Activated T-helper 2 cell treated with anti-CD3 and anti-CD28 coated beads, Interferon-gamma antibody, Interleukin-2, Interleukin-4, amounts not matched to agents 10 μg/mL and 5 μg/mL and 100 μg/mL, durations not matched to agents 14 hours and 24 hours and 36 hours (primary cell): Measurements from ENCODE around the gene APOBR. TPM values are rescaled to one million over a fixed set of nuclear protein-coding genes. Genes with fewer than 3 reads are reported as not detected.

Source experiments
- DNase-seq: peaks from one replicate; pipeline ENCODE4 v3.0.0; 2021; ENCODE audit warnings: low spot score
- H3K27ac Mint-ChIP-seq: one replicate; pipeline ENCODE4 v1.8.0; 2021; ENCODE audit warnings: mixed read lengths
- H3K27me3 Mint-ChIP-seq: one replicate; pipeline ENCODE4 v1.8.0; 2021; ENCODE audit warnings: low read depth, mixed read lengths
- H3K36me3 Mint-ChIP-seq: one replicate; pipeline ENCODE4 v1.8.0; 2021; ENCODE audit warnings: low read depth, mixed read lengths
- H3K4me1 Mint-ChIP-seq: one replicate; pipeline ENCODE4 v1.8.0; 2021; ENCODE audit warnings: low read depth, mixed read lengths
- H3K4me3 Mint-ChIP-seq: one replicate; pipeline ENCODE4 v1.8.0; 2021; ENCODE audit warnings: low read depth, mild to moderate bottlenecking, moderate library complexity, mixed read lengths
- H3K9me3 Mint-ChIP-seq: one replicate; pipeline ENCODE4 v1.8.0; 2021; ENCODE audit warnings: mixed read lengths
- intact Hi-C: fragments of 100-400 bp; cut with micrococcal nuclease; formaldehyde crosslinking; loops from one replicate; pipeline ENCODE4 v1.15.1; 2023
- total RNA-seq: library from RNA; stranded (reverse); gene quantifications from 2 replicates; pipeline ENCODE4 v1.2.3, GENCODE V29; 2022

APOBR gene
- total RNA-seq, 1 donor from 2014 or later: 7.7 TPM

DNA sequence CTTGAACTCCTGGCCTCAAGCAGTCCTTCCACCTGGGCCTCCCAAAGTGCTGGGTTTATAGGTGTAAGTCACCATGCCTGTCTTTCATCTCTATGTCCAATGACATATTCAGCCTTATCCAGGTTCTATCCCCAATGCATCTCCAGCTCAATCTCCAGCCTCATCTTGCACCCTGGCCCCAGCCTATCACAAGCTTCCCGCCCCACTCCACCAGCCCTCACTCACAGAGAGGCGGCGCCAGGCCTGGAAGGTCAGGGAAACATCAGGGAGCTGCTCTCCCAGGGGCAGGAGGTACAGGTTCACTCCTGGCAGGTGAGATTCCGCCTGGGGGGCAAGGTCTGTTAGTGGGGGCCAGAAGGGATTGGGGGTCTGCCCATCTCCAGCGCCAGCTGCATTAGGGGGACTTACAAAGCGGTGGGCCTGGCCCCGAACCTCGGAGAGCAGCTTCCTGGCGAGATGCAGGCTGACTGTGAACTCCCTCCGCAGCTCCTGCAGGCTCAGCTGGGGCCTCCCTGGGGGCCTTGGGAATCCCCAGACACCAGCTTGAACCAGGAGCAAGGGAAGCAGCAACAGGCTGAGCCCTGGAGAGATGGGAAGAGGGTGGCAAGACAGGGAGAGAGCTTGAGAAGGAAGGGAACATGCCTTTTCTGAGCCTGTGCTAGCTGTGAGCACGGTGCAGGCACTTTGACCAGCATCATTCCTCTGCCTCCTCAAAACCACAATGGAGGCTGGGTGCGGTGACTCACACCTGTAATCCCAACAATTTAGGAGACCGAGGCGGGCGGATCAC is 9.2 kb downstream of the APOBR start:
- no peak for DNase-seq
- intact Hi-C loops: no loop called here
- Mint-ChIP-seq H3K4me3 (no peak overlapping the region), H3K27ac (no peak overlapping the region), H3K27me3 (no peaks in the 10 kb centered on the region), H3K4me1 (peaks cover 10% of the 10 kb centered on the region), H3K9me3 (no peaks in the 10 kb centered on the region), H3K36me3 (peaks cover 3% of the 10 kb centered on the region)

DNA sequence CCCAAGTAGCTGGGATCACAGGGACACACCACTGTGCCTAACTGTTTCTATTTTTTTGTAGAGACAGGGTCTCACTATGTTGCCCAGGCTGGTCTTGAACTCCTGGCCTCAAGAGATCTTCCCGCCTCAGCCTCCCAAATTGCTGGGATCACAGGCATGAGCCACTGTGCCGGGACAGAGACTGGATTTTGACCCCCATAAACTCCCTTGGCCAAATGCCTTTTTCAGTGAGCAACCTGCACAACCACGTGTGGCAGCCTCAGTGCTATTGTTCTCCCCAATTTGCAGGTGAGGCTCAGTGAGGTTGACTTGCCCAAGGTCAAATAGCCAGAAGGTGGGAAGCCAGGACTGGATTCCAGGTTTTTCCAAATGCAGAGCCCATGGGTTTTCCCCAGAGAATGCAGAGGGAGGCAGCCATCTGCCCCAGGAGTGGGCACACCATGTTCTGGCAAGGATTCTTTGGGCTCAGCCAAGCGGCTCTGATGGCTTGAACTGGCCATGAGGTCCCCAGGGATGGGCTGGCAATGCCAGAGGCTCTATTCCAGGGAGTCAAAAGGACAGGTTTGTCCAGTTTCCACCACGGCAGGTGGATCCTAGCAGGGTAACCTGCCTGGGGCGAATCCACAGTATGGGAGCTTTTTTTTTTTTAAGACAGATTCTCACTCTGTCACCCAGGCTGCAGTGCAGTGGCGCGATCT is 10.4 kb downstream of the APOBR start:
- intact Hi-C loops: no loop called here
- H3K27me3 Mint-ChIP-seq: no peaks in the 10 kb centered on the region
- DNase-seq: no peak
- no peak overlapping the region for H3K27ac Mint-ChIP-seq
- H3K36me3 Mint-ChIP-seq: peaks cover 2% of the 10 kb centered on the region
- no peaks in the 10 kb centered on the region for H3K9me3 Mint-ChIP-seq
- H3K4me3 Mint-ChIP-seq: no peak overlapping the region
- H3K4me1 Mint-ChIP-seq: peaks cover 10% of the 10 kb centered on the region

DNA sequence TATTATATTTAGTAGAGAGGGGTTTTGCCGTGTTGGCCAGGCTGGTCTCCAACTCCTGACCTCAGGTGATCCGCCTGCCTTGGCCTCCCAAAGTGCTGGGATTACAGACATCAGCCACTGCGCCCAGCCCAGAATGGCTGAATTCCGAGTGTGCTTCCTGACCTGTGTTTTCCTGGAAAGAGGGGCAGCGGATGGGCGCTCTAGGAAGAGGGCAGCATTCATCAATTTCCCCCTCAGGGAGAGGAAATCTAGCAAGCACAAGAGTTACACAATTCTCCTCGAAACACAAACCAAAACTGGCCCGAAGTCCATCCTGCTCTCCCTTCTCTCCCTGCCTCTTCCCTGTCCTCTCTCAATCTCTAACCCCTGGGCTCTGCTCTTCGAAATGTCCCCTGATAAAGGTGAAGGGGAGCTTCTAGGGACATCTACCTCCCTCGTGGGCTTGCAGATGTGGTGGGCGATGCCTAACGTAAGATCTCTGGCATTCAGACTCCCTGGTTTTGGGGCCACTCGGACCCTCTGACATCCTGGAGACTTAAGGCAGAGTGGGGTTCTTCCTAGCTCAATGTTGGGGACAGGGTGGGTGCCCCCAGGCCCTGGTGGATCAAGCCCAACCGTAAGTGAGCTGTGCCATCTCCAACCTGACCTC is 11.2 kb downstream of the APOBR start:
- no peaks in the 10 kb centered on the region for H3K27me3 Mint-ChIP-seq
- peaks cover 10% of the 10 kb centered on the region for H3K4me1 Mint-ChIP-seq
- intact Hi-C loops: no loop called here
- no peak overlapping the region for H3K27ac Mint-ChIP-seq
- no peaks in the 10 kb centered on the region for H3K9me3 Mint-ChIP-seq
- DNase-seq: no peak
- no peak overlapping the region for H3K4me3 Mint-ChIP-seq
- H3K36me3 Mint-ChIP-seq: no peaks in the 10 kb centered on the region

- Mint-ChIP-seq H3K36me3 (no peaks in the 10 kb centered on the region), H3K4me1 (peaks cover 10% of the 10 kb centered on the region), H3K27ac (no peak overlapping the region), H3K4me3 (no peak overlapping the region), H3K9me3 (no peaks in the 10 kb centered on the region), H3K27me3 (no peaks in the 10 kb centered on the region)
- DNase-seq: no peak
- intact Hi-C loops: no loop called here
Observed at GRCh38 chr16:28511031-28511430, 16.6 kb downstream of the APOBR start.

- no peaks in the 10 kb centered on the region for H3K9me3 Mint-ChIP-seq
- intact Hi-C loops: no loop called here
- no peak for DNase-seq
- no peak overlapping the region for H3K4me3 Mint-ChIP-seq
- no peaks in the 10 kb centered on the region for H3K27me3 Mint-ChIP-seq
- H3K27ac Mint-ChIP-seq: no peak overlapping the region
- H3K4me1 Mint-ChIP-seq: peaks cover 10% of the 10 kb centered on the region
- H3K36me3 Mint-ChIP-seq: no peaks in the 10 kb centered on the region
Observed at GRCh38 chr16:28511801-28512789, 17.7 kb downstream of the APOBR start.

DNA sequence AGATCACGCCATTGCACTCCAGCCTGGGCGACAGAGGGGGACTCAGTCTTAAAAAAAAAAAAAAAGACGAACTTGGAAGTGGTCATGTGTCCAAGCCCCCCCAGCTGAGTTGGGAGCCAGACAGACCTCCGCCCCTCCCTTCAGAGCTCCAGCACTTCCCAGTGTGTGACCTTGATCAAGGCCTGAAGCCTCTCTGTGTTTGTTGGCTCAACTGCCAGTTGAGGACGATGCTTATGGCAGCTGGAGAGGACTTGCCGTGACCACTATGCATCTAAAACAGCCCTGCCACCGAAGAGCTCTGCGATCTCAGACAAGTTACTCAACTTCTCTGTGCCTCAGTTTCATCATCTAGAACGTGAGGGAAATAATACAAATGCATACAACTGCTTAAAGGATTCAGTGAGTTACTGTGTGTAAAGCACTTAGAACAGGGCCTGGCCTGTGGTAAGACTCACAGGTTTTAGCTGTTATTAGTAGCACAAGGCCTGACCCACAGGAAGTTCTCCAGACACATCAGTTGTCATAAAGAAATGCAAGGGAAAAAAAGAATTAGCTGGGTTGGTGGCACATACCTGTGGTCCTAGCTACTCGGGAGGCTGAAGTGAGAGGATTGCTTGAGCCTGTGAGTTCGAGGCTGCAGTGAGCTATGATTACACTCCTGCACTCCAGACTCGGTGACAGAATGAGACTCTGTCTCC is 19.2 kb downstream of the APOBR start:
- Mint-ChIP-seq H3K27me3 (no peaks in the 10 kb centered on the region), H3K27ac (no peak overlapping the region), H3K9me3 (no peaks in the 10 kb centered on the region), H3K4me3 (no peak overlapping the region), H3K4me1 (no peaks in the 10 kb centered on the region), H3K36me3 (no peaks in the 10 kb centered on the region)
- no peak for DNase-seq
- intact Hi-C loops: no loop called here

GRCh38 chr16:28514246-28514645 is 19.8 kb downstream of the APOBR start:
- Mint-ChIP-seq H3K27ac (no peak overlapping the region), H3K9me3 (no peaks in the 10 kb centered on the region), H3K27me3 (no peaks in the 10 kb centered on the region), H3K4me1 (no peaks in the 10 kb centered on the region), H3K36me3 (no peaks in the 10 kb centered on the region), H3K4me3 (no peak overlapping the region)
- intact Hi-C loops: no loop called here
- DNase-seq: no peak

- Mint-ChIP-seq H3K9me3 (no peaks in the 10 kb centered on the region), H3K27me3 (no peaks in the 10 kb centered on the region), H3K4me3 (no peak overlapping the region), H3K27ac (no peak overlapping the region), H3K4me1 (peaks cover 3% of the 10 kb centered on the region), H3K36me3 (no peaks in the 10 kb centered on the region)
- DNase-seq: no peak
- intact Hi-C loops: no loop called here
Observed at GRCh38 chr16:28520672-28521071, 26.2 kb downstream of the APOBR start.

- peaks cover 2% of the 10 kb centered on the region for H3K27me3 Mint-ChIP-seq
- H3K9me3 Mint-ChIP-seq: no peaks in the 10 kb centered on the region
- no peaks in the 10 kb centered on the region for H3K36me3 Mint-ChIP-seq
- intact Hi-C loops: no loop called here
- DNase-seq: no peak
- no peak overlapping the region for H3K4me3 Mint-ChIP-seq
- no peak overlapping the region for H3K27ac Mint-ChIP-seq
- H3K4me1 Mint-ChIP-seq: peaks cover 3% of the 10 kb centered on the region
Observed at GRCh38 chr16:28521436-28521835, 27.0 kb downstream of the APOBR start.

- no peak overlapping the region for H3K27ac Mint-ChIP-seq
- no peak overlapping the region for H3K4me3 Mint-ChIP-seq
- intact Hi-C loops: no loop called here
- no peaks in the 10 kb centered on the region for H3K9me3 Mint-ChIP-seq
- peaks cover 4% of the 10 kb centered on the region for H3K27me3 Mint-ChIP-seq
- H3K36me3 Mint-ChIP-seq: no peaks in the 10 kb centered on the region
- DNase-seq: no peak
- peaks cover 3% of the 10 kb centered on the region for H3K4me1 Mint-ChIP-seq
Observed at GRCh38 chr16:28522792-28523191, 28.3 kb downstream of the APOBR start.

DNA sequence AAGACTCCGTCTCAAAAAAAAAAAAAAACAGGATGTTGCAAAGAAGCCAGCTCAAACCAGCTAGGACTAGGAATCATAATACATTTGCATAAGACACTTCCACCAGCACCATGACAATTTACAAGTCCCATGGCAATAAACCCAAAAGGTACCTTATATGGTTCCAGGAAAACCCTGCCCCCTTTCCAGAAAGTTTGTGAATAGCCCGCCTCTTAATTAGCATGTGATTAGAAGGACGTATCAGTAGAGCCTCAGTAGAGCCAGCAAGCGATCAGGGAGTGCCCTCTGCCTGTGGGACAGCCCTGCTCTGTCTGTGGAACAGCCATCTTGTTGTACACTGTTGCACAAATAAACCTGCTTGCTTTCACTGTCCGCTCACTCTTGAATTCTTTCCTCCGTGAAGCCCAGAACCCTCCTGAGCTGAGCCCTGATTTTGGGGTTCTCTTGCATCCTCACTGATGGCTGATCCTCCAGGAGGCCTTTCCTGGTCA is 30.3 kb downstream of the APOBR start:
- intact Hi-C loops: no loop called here

More for the DNA sequence above, 30.3 kb downstream of the APOBR start:
- H3K36me3 Mint-ChIP-seq: no peaks in the 10 kb centered on the region
- H3K9me3 Mint-ChIP-seq: no peaks in the 10 kb centered on the region
- no peak overlapping the region for H3K27ac Mint-ChIP-seq
- peaks cover 3% of the 10 kb centered on the region for H3K4me1 Mint-ChIP-seq
- no peak for DNase-seq
- peaks cover 4% of the 10 kb centered on the region for H3K27me3 Mint-ChIP-seq
- no peak overlapping the region for H3K4me3 Mint-ChIP-seq
